Mucosa of descending colon (tissue), 3 donors: ENCODE data around the gene LRRC1. TPM values are rescaled to one million over a fixed set of nuclear protein-coding genes. Genes with fewer than 3 reads are reported as not detected.

ENCODE experiments used
- ATAC-seq: fragments of 200-7000 bp; cut with Tn5 transposase; one replicate; pipeline ENCODE4 v1.9.1; 2020; ENCODE audit warnings: mild to moderate bottlenecking, moderate library complexity
- DNase-seq, 3 donors: peaks; one replicate each; pipeline ENCODE4 v3.0.0-alpha.2; 2020
- H3K36me3 ChIP-seq: fragments of 200-600 bp; one replicate; pipeline ENCODE4 v1.8.0; 2021; ENCODE audit warnings: low read depth, mild to moderate bottlenecking
- H3K4me1 ChIP-seq: fragments of 200-600 bp; one replicate; pipeline ENCODE4 v1.8.0; 2021; ENCODE audit warnings: low read depth, mild to moderate bottlenecking
- H3K4me3 ChIP-seq: fragments of 200-600 bp; one replicate; pipeline ENCODE4 v1.8.0; 2021; ENCODE audit warnings: mild to moderate bottlenecking
- H3K9me3 ChIP-seq: fragments of 200-600 bp; one replicate; pipeline ENCODE4 v1.8.0; 2021; ENCODE audit warnings: mild to moderate bottlenecking
- CTCF ChIP-seq: fragments of 200-600 bp; IDR thresholded peaks from one replicate; pipeline ENCODE4 v1.8.0; 2022; ENCODE audit warnings: antibody characterized with exemption, mild to moderate bottlenecking
- intact Hi-C, 2 donors: fragments of 100-400 bp; cut with DNase I in 1 of 2; cut with micrococcal nuclease in 1 of 2; formaldehyde crosslinking; loops; one replicate each; pipeline versions ENCODE4 v1.11.0 to v1.11.1; 2022; cut with DNase I, micrococcal nuclease
- total RNA-seq, 3 donors: library from RNA; stranded (reverse); fragmentation: NEBNext Ultra II Directional in 2 of 3; extraction: Animal tissue kit (Norgen Biotek cat#: 25700) in 2 of 3; gene quantifications; one replicate each; pipeline versions ENCODE4 v1.2.1 to v1.2.4, GENCODE V29; 2021 to 2023
- donor health status: DM: no; HTN: no; CAD: no; lungs with moderate emphysema.
- donor health status: DM: no; HTN: no; CAD: no.
- donor health status: DM: no; HTN: yes; CAD: no.

The LRRC1 gene
- total RNA-seq, 3 donors from 2014 or later = 57.7 to 105 (median 89.4) TPM

- intact Hi-C loops = no loop called here
- DNase-seq = peak; percentile 67 to 71 (median 68)
- no peaks in the 10 kb centered on the region for H3K36me3 ChIP-seq
- ATAC-seq = peak; percentile 81
- TF ChIP-seq CTCF = no peak
- peaks cover 15% of the 10 kb centered on the region for H3K4me1 ChIP-seq
- no peaks in the 10 kb centered on the region for H3K9me3 ChIP-seq
- no peak overlapping the region for H3K4me3 ChIP-seq
Observed at GRCh38 chr6:53811082-53811481, 16.3 kb downstream of the LRRC1 start.

- H3K9me3 ChIP-seq = no peaks in the 10 kb centered on the region
- no peak for TF ChIP-seq CTCF
- no peaks in the 10 kb centered on the region for H3K36me3 ChIP-seq
- H3K4me3 ChIP-seq = no peak overlapping the region
- peaks cover 15% of the 10 kb centered on the region for H3K4me1 ChIP-seq
- intact Hi-C loops = no loop called here
- DNase-seq (no peak), ATAC-seq (no peak)
Observed at GRCh38 chr6:53811746-53812145, 16.9 kb downstream of the LRRC1 start.

- DNase-seq (peak in 2 of 3 donors; percentile 44 to 74), ATAC-seq (peak; percentile 95)
- no peaks in the 10 kb centered on the region for H3K9me3 ChIP-seq
- intact Hi-C loops = no loop called here
- H3K36me3 ChIP-seq = no peaks in the 10 kb centered on the region
- TF ChIP-seq CTCF = no peak
- H3K4me3 ChIP-seq = no peak overlapping the region
- peaks cover 15% of the 10 kb centered on the region for H3K4me1 ChIP-seq
Observed at GRCh38 chr6:53813096-53813495, 18.3 kb downstream of the LRRC1 start.

GRCh38 chr6:53813801-53814200 is 19.0 kb downstream of the LRRC1 start:
- Histone ChIP-seq H3K4me1 (peaks cover 15% of the 10 kb centered on the region), H3K4me3 (no peak overlapping the region), H3K36me3 (no peaks in the 10 kb centered on the region), H3K9me3 (no peaks in the 10 kb centered on the region)
- ATAC-seq (no peak), DNase-seq (no peak)
- intact Hi-C loops = no loop called here
- no peak for TF ChIP-seq CTCF

- intact Hi-C loops = no loop called here
- DNase-seq (no peak), ATAC-seq (no peak)
- TF ChIP-seq CTCF = no peak
- Histone ChIP-seq H3K9me3 (no peaks in the 10 kb centered on the region), H3K4me3 (no peak overlapping the region), H3K4me1 (peaks cover 15% of the 10 kb centered on the region), H3K36me3 (no peaks in the 10 kb centered on the region)
Observed at GRCh38 chr6:53814353-53814752, 19.5 kb downstream of the LRRC1 start.
